Measurements from ENCODE around the gene ROR2.
"Not testable (repeated sequence)": the region's sequence is repeated elsewhere in the genome, so short reads cannot be mapped to it uniquely, and the experiment has no call there.

ROR2 gene

GRCh38 chr9:91923145-91923544 is 26.9 kb downstream of the ROR2 start:
- DNase-seq, result no peak

GRCh38 chr9:91921371-91921770 is 28.7 kb downstream of the ROR2 start:
- DNase-seq, result no peak

DNA sequence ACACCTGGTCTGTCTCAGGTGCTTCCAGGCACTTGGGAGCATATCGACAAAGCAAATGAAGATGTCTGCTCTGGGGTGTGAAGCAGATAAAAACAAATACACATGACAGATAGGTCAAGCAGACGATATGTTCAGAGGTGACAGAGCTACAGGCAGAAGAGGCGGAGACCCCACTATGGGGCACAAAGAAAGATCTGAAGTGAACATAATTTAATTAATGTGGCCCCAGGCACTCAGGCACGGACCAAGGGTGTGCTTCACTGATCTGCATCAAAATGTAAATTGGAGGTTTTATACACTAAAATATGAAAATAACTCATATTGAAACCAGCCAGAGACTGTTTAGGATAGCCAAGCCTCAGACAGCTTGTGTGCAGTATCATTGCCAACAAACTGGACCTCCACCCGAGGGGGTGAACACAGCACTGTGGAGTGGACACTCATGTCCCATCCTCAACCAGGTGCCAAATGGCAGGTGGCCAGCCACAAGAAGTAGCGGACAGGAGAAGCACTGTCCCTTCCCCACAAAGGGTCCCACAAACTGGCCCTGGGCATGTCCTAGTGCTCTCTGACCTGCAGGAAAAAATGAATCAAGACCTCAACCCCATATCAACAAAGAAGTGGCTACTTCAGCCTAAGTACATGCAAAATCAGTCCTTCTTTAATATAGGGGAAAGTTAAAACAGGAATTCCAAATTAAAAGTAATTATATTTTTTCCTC is 29.2 kb downstream of the ROR2 start:
- no peak for DNase-seq

DNA sequence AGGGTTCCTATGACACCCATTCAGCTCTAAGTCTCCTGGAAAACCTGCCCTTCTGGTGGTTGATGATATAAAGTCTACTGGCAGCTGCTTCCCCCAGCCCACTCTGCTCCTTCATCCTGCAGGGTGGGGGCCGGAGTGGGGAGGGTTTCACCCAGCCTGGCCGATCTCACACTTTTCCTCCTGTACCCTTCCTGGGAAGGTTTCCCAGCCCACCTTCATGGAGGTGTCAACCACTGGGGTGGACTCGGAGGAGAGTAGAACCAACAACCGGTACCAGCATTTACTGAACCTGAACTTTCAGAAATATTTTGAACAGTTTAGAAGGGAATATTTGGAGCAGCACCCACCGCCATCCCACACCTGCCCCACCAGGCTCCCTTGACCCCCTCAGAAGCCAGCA is 30.4 kb downstream of the ROR2 start:
- no peak for DNase-seq

- DNase-seq, result no peak
These were observed 32.6 kb downstream of the ROR2 start for GRCh38 chr9:91917436-91917835.

- no peak for DNase-seq
These were observed 34.3 kb downstream of the ROR2 start for GRCh38 chr9:91915524-91916263.

- DNase-seq, result no peak
These were observed 35.1 kb downstream of the ROR2 start for GRCh38 chr9:91914937-91915336.

- DNase-seq, result no peak
These were observed 35.6 kb downstream of the ROR2 start for GRCh38 chr9:91914404-91914803.

GRCh38 chr9:91913986-91914385 is 36.0 kb downstream of the ROR2 start:
- no peak for DNase-seq

DNA sequence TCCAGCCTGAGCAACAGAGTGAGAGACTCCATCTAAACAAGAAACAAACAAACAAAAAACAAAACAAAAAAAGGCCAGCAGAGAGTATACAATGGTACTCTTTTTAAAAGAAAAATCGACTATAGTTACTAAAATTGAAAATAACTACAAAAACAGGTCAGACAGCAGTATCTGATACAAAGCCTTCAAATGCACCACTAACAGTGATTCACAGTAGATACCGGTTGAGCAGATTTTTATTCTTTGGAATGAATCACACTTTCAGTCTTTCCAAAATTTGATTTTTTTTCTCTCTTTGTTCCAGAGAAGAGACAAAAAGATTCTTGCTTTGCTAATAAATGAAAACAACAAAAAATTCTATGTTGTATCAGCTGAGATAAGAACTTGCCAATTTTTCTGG is 36.9 kb downstream of the ROR2 start:
- DNase-seq, result no peak

GRCh38 chr9:91911657-91912056 is 38.4 kb downstream of the ROR2 start:
- no peak for DNase-seq

GRCh38 chr9:91909256-91909655 is 40.8 kb downstream of the ROR2 start:
- DNase-seq, result not testable (repeated sequence)

- no peak for DNase-seq
These were observed 41.3 kb downstream of the ROR2 start for GRCh38 chr9:91908746-91909145.

DNA sequence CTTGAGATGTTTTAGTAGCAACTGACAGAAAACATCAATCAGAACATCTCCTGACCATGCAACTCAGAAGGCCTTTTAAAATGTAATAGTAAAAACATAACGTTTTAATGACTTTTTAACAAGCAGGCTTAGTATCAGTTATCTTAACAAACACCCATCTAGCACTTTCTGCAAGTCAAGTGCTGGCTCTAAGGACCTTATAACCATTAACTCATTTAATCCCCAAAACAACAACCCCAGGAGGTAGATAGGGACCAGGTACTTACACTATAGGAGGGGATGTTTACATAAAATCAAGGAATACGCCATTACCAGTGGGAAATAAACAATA is 41.8 kb downstream of the ROR2 start:
- DNase-seq, result no peak

- no peak for DNase-seq
These were observed 42.3 kb downstream of the ROR2 start for GRCh38 chr9:91907484-91908292.

DNA sequence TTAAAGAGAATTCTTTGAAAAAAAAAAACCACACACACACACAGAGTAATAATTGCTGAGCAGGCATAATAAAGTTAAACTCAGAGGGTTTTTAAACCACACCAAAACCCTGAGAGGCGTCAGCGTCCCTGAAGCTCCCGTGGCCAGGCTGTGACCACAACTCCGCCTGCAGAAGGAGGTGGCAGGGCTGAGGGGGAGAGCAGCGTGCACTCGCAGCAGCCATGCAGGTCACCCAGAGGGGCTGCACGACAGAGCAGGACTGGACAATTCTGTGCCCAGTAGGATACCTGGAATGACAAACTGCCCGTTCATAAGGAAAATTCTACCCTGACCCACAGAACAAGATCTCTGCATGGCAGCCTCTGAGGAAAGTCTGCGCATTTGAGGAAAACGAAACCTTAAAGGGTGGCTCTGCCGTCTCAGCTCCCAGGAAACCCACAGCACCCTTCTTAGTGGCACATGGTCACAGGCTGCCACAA is 44.0 kb downstream of the ROR2 start:
- no peak for DNase-seq

- DNase-seq, result no peak
These were observed 44.8 kb downstream of the ROR2 start for GRCh38 chr9:91905237-91905650.

DNA sequence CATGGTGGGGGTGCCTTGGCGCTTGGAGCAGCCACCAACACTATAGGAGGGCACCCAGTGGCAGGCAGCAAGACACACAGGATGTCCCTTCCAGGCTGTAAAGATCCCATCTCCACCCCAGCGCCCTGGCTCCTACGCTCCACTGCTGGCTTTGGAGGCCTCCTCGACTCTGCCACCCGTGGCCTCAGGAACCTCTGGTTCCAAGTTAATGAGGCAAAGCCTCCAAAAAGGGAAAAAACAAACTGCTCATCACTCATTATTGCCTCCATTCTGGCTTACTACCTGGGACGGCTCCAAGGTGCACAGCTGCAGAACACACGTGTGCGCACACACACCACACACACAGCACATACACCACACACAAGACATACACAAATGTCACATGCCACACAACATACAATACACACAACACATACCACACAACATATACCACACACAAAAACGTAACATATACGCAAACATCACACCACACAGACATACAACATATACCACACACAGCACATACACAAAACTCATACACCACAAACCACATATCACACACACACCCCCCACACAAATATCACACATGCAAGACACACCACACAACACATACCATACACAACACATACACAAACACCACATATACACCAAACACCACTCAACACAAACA is 45.3 kb downstream of the ROR2 start:
- DNase-seq, result no peak

- DNase-seq, result no peak
These were observed 46.7 kb downstream of the ROR2 start for GRCh38 chr9:91903126-91903911.

GRCh38 chr9:91902475-91903125 is 47.4 kb downstream of the ROR2 start:
- no peak for DNase-seq

- no peak for DNase-seq
These were observed 49.2 kb downstream of the ROR2 start for GRCh38 chr9:91900797-91901177.
